Muscle of back (tissue), 11 donors: ENCODE data around the gene WNT1. TPM values are rescaled to one million over a fixed set of nuclear protein-coding genes. Genes with fewer than 3 reads are reported as not detected.

ENCODE experiments used
- DNase-seq, 3 donors: peaks; one replicate each; pipeline versions ENCODE4 v3.0.0 to v3.0.0-alpha.2; 2013
- polyA plus RNA-seq, 10 donors: library from polyadenylated mRNA; unstranded; fragments of 120-200 nt; gene quantifications; one replicate each; pipeline ENCODE4 v1.2.1, GENCODE V29; 2013; ENCODE audit not compliant: insufficient read length in 10 of 10

The WNT1 gene
- polyA plus RNA-seq, 10 donors, result 0.15 to 0.31 (median 0.20) TPM; not detected in 7

DNA sequence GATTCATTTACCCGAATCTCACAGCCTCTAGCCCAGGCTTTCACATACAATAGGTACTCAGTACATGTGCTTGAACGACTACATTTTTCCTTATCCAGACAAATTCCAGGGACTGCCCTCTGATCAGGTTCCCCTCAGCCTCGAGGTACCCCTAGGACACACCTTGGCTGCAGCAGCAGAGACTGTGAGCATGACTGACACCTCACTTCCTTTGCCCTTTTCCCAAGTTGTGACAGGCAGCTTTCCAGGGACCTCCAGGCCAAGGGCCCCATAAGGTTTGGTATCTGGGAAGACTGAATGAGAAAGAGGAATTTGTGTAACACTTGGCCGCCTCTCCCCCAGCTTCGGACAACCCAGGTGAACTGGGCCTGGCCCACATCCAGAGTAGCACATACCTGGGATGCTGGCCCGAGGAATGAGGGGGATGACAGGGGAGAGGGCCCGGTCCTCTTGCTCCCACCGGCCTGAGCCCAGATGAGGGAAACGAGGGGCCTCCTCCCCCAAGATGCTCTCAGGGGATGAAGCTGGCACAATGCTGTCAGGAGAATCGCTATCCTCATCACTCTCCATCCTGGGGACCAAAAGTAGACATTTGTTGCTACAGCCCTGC is 50.6 kb downstream of the WNT1 start:
- DNase-seq, result no peak

DNA sequence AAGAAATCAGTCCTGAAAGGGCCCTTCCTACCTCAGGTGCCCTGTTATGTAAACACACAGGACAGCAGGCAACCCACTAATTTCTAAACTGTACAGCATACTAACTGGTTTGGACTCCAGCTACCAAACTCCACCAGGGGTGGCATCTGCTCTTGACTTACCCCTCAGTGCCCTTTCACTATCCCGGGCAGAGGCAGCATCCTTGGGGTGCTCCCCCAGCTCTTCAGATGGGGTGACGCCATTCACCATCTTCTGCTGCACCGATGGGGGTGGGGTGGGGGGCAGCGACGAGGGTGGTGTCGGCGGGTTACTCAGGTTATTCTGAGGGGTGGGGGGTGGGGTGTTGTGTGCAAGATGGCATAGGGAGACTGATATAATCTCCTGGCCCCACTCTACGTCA is 52.0 kb downstream of the WNT1 start:
- DNase-seq, result no peak

- no peak for DNase-seq
These were observed 52.8 kb downstream of the WNT1 start for GRCh38 chr12:49030714-49031572.

GRCh38 chr12:49031573-49032161 is 53.5 kb downstream of the WNT1 start:
- peak in 2 of 3 donors; percentile 33 to 62 for DNase-seq

Other genes starting within 250 kb of the WNT1 start
- 10 to 100 TPM; 30.4 to 53.5 (median 38.0) TPM for gene ADCY6, start 189.2 kb upstream of the WNT1 start, polyA plus RNA-seq
- gene CACNB3, start 159.8 kb upstream of the WNT1 start, polyA plus RNA-seq, result 10 to 100 TPM; 13.4 to 27.0 (median 15.6) TPM
- gene DDX23, start 126.2 kb upstream of the WNT1 start, polyA plus RNA-seq, result 10 to 100 TPM; 51.5 to 73.6 (median 64.5) TPM
- gene RND1, start 112.5 kb upstream of the WNT1 start, polyA plus RNA-seq, result 1 to 10 TPM in 1 of 10 donors, under 1 TPM in 9; 0.16 to 3.6 (median 0.44) TPM
- gene FKBP11, start 52.8 kb upstream of the WNT1 start, polyA plus RNA-seq, result 10 to 100 TPM; 18.7 to 41.1 (median 22.1) TPM
- gene ARF3, start 20.8 kb upstream of the WNT1 start, polyA plus RNA-seq, result 10 to 100 TPM; 36.1 to 63.5 (median 45.8) TPM
- 1 to 10 TPM in 7 of 10 donors, under 1 TPM in 3; 0.70 to 4.8 (median 1.5) TPM for gene WNT10B, start 6.6 kb upstream of the WNT1 start, polyA plus RNA-seq
- 10 to 100 TPM in 9 of 10 donors, 1 to 10 TPM in 1; 5.7 to 20.4 (median 15.7) TPM for gene DDN, start 21.1 kb downstream of the WNT1 start, polyA plus RNA-seq
- gene PRKAG1, start 40.5 kb downstream of the WNT1 start, polyA plus RNA-seq, result 10 to 100 TPM; 51.8 to 65.6 (median 58.9) TPM
- gene KMT2D, start 82.5 kb downstream of the WNT1 start, polyA plus RNA-seq, result 10 to 100 TPM; 33.3 to 49.6 (median 39.5) TPM
- gene RHEBL1, start 91.7 kb downstream of the WNT1 start, polyA plus RNA-seq, result 1 to 10 TPM in 8 of 10 donors, under 1 TPM in 2; 0.93 to 2.6 (median 1.3) TPM
- gene DHH, start 116.5 kb downstream of the WNT1 start, polyA plus RNA-seq, result 1 to 10 TPM in 2 of 10 donors, under 1 TPM in 8; 0.48 to 1.2 (median 0.82) TPM
- 10 to 100 TPM; 30.8 to 77.7 (median 36.1) TPM for gene LMBR1L, start 132.5 kb downstream of the WNT1 start, polyA plus RNA-seq
- 1,000 to 10,000 TPM in 6 of 10 donors, 100 to 1,000 TPM in 4; 671 to 1,330 (median 1,024) TPM for gene TUBA1B, start 153.1 kb downstream of the WNT1 start, polyA plus RNA-seq
- gene TUBA1A, start 210.8 kb downstream of the WNT1 start, polyA plus RNA-seq, result 100 to 1,000 TPM; 670 to 846 (median 768) TPM